HK-2 (cell line): Measurements from ENCODE around the gene TMUB1.
A peak's percentile ranks its signal among the peaks of the same experiment; 100 is the strongest.

Experiments
- DNase-seq: peaks from one replicate; pipeline ENCODE4 v3.0.0-alpha.2; 2018; ENCODE audit not compliant: unreplicated experiment

TMUB1 gene

DNA sequence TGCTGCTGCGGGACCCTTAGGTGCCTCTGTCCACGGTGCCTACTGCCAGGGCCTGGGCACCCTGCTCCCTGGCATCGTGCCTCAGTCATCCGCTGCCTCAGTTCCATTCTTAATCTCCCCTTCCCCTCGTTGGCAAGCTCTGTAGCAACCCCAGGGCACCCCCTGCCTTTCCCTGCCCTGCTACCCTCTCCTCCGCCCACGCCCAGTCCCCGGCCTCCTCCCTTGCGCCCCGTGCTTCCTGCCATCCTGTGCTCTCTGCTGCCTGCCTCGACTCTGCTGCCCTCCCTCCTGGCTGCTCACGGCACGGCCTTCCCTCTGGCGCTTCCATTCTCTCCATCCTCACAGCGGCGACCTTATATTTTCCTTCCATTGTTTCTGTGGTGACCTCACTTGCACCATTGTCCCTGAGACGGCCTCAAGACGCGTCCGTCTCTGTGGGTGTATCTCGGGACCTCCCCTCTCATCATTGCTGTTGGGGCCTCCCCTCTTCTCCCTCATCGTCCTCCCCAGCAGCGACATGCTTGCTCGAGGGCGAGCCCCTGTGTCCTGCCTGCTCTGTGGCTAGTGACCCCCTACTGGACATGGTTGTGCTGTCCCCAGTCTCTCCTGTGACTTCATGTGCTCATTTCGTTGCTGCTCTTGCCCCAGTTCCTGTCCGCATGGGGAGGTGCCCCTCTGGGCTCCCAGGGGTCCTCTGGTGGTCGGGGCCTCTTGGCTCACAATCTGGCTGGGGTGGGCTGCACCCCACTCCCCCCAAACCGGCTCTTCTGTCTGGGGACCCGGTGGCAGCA is 38.3 kb upstream of the TMUB1 start:
- DNase-seq: no peak

DNA sequence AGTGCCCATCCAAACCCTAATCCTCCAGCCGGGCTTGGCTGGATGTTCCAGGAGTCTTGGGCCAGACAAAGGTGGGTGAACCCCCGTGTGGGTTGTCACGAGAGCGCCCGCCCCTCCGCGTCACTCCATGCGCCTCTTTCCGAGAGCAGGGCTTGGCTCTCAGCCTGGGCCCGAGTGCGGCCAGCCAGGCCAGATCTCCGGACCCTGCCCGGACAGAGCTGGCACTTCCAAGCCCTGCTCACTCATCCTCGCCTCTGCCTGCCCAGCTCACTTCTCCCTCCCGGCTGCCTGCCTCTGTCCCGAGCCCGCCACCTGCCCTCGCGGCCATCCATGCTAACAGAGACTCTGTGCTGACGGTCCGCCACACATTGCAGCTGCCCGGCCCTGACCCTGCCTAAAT is 37.6 kb upstream of the TMUB1 start:
- DNase-seq: no peak

DNA sequence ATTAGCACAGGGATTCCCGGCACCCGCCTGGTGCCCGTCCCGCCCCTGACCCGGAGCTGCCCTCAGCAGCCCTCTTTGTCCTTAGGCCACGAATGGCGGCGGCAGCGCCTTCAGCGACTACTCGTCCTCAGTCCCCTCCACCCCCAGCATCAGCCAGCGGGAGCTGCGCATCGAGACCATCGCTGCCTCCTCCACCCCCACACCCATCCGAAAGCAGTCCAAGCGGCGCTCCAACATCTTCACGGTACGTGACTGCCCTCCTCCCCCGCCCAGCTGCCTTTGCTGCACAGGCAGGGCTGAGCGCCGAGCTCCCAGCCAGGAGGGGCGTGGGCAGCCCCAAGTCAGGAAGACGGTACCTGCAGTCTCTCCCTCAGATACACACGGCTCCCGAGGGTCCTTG is 36.6 kb upstream of the TMUB1 start:
- no peak for DNase-seq

DNA sequence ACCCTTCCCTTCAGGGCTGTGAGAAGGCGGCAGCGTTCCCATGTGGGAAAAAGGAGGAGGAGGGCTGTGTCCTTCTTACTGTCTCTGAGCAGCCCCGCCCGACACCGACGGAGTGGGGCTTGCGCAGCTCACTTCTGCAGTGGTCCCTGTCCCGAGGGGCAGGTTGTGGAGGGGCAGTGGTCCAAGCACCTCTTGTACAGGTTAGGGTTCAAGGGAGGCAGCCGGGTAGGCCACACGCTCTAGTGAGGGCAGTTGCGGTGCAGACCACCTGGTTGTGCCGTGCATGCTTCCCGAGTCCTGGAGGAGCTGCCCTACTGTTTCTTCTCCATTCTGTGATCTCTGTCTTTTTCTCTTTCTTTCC is 35.7 kb upstream of the TMUB1 start:
- no peak for DNase-seq

DNA sequence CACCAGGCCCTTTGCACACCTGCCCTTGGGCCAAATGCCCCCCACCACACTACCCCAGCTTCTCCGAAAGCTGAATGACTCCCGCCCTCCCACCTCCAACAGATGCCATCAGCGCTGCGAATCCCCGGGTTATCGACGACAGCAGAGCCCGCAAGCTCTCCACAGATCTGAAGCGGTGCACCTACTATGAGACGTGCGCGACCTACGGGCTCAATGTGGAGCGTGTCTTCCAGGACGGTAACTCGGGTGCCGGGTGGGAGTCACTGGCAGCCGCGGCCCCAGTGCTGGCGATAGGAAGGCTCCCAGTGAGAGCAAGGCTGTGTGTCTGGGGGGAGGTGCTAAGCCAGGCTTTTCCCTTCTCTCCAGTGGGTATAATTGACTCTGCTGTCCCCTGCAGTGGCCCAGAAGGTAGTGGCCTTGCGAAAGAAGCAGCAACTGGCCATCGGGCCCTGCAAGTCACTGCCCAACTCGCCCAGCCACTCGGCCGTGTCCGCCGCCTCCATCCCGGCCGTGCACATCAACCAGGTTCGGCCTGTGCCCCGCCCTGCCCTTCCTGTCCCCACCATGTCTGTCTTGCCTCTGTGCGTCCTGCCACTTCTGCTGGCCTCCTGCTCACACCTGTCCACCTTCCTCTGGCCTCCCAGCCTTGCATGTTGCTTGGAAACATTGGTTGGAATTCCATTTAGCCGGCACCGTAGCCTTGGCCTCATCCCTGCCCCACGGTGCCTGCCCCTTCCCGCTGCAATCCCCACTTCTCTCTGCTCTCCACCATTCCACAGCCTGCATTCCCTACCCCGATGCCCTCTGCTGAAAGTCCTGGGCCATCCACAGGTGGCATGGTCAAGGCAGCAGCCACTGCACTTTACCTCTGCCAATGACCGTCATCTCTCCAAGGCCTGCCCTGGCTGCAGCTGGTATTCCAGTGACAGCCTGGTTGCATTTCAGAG is 35.1 kb upstream of the TMUB1 start:
- no peak for DNase-seq

DNA sequence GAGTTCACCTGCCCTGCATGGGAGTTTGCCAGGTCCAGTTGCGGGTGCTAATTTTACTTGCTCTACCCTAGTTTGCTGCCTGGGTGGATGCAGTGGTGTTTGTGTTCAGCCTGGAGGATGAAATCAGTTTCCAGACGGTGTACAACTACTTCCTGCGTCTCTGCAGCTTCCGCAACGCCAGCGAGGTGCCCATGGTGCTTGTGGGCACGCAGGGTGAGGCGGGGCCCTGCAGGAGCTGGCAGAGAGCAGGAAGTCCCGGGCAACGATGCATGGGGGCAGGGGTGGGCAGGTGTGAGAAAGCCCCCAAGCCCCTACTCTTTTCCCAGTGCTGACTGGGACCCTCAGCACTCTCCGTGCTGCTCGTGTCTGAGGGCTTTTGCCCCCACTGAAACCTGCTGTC is 34.3 kb upstream of the TMUB1 start:
- DNase-seq: no peak

DNA sequence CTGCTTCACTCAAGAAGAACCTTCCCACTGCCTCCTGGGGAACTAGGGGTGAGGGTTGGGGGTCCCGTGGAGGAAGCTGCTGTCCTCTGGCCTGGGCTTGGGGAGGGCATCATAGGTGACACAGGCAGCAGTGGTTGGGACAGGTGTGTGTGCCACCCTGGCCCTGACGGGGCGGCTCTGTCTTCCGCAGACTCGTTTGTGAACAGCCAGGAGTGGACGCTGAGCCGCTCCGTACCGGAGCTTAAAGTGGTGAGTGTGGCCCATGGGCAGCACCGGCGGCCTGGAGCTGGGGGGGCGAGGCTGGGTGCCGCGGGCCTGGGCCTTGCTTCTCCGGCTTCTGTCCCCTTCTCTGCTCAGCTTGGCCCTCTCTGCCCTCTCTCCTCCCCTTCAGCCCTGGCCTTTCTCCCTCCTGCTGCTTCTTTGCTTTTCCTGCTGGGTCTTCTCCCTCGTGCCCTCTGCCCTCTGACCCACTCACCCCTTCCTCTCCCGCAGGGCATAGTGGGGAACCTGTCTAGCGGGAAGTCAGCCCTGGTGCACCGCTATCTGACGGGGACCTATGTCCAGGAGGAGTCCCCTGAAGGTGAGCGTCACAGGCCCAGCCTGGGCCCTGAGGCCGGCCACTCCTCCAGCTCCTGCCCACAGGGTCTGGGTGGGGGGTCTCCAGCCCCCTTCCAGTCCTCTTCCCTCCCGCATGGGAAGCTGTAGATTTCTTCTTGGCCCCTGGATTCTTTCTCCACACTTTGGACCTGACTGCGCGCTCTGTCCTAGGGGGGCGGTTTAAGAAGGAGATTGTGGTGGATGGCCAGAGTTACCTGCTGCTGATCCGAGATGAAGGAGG is 33.5 kb upstream of the TMUB1 start:
- no peak for DNase-seq

DNA sequence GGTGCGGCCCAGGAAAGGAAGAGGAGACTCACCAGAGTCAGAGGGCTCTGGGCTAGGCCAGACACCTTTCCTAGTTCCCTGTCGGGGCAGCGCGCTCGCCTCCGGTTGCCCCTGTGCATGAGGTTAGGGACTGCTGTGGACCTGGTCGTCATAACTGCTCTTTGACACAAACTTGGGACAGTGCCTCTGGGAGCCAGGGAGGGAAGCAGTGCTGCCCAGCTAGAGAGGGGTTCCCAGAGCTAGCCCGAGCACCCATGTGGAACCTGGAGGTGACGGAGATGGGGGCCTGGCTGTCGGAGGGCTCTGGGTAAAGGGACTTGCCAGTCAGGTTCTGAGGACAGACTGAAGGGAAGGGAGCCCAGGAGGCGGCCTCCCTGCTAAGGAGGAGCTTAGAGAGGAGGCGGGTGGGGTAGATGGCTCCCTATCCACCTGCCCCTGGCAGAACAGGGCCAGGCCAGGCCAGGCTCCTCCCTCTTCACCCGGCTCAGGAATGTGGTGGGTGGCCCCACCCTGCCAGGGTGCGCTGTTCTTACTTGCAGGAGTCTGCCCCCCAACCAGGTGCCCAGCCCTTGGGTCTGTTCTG is 32.6 kb upstream of the TMUB1 start:
- DNase-seq: no peak

DNA sequence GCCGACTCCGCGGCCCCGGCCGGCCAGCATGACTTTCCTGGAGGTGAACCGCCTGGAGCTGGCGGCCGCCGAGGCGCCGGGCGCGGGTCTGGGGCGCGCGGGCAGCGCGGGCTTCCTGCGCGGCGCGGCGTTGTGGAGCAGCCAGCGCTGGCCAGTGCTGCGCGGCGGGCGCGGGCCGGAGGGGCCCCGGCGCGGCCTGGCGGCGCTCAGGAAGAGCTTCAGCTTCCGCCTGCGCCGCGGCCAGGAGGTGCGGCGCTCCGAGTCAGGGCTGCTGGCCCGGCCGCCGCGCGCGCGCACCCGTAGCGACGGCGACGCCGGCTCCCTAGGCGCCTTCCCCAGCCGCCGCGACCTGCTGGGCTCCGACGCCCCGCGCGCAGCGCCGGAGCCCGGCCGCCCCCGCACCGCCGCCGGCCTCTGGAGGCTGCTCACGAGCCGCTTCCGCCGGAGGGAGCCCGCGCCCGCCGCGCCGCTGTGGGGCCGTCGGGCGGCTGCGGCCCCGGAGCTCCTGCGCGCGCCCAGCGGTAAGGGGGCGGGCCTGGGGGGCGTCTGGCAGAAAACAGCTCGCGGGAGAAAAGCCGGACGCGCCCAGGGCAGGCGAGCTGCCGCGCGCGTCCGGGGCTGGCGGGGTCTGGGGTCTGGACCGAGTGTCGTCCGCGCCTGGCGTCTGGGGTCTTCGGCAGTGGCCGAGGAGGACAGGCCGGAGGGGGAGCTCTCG is 32.0 kb upstream of the TMUB1 start:
- no peak for DNase-seq

DNA sequence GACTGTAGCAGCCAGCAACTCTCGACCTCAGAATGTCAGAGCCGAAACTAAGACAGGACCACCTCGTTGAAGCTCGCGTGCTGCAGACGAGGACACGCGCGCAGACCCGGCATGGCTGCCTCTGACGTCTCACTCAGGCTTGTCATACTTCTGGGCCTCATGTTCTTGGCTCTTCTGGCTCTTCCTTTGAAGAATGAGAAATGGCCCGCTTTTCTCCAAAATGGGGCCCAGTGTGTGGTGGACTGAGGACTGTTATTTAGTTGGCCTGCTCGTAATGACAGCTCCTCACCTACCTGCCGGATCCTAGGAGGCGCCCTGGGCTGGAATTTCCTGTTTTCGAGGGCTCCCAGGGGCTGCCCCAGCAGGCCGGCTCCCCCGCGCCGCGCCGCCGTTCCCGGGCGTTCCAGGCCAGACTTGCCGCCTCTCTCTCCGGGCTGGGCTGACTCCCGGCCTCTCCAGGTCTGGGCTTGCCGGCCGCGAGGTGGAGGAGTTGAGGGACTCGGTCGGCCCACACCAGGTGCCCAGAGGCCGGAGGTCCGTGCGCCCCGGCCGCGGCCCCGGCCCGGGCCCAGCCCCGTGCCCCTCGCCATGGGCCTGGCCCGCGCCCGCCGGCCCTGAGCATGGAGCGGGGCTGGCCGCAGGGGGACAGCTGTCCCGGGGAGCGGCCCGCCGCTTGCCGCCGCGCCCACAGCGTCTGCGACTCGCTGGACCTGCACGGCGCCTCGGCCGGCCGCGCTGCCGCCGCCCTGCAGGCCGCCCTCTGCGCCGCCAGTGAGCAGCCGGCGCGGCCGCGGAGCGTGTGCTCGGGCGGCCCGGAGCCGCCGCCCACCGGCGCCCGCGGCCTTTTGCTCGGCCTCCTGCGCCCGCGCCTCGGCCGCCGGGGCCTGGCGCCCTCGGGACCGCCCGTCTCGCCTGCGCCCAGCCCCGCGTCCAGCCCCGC is 31.1 kb upstream of the TMUB1 start:
- DNase-seq: no peak

DNA sequence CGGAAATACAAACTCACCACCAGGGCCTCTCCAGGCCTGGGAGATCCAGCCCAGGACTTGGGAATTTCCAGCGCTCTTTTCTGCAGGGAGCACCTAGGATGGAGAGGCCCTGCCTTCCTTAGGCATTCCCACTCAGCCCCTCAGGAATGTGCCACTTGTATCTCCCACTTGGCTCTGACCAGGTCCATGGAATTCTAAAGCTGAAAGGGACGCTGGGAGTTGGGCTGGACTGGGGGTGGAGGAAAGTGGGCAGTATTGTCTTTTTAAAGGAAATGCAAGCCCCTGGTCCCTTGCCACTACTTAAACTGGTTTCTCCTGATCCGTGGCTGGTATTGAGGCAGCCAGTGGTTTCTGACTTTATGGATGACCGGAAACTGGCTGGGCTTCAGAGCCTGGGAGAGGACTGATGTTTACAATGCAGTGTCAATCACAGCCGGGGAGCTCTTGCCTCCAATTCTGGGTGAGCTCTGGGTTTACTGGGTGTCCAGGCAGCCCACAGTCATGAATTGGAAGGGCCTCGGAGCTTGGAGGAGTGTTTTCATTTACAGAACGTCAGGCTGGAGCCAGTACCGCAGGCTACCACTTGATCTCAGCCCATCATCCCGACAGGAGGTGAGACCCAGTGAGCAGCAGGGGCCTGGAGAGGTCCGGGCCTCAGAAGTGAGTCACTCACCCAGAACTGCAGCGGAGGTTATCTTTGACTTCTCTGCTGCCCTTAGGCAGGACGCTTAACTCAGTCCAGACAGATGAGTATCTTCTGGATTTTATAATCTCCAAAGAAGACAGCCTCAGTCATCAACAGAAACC is 30.3 kb upstream of the TMUB1 start:
- DNase-seq: peak; percentile 80

DNA sequence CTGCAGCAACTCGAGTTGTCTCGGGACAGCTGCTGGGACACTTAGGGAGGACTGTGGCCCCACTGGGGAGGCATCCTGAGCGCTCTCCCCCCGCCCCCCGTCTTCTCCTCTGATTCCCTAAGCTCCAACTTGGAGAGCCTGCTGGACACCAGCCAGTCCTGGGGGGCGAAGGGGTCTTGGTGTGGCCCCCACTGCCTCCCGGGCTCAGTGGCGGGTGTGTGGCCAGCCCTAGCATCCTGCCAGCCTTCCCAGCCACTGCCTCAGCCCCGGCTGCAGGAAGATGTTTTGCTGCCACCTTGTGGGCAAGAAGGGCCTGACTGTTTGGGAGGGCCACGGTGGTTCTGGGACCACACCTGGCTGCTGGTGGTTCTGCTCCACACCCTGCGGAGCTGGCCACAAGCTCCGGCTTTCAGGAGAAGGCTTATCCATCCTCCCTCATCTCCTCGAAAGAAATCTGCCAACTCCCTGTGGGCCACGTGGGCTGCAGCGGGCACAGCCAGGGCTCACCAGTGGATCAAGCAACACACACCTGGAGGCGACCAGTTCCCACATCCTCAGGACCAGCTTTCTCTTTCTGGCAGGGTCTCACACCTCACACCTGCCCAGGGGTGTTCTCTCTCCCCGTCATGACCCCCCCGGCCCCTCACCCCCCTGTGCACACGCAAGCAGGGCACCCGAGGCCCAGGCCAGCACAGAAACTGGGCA is 27.8 kb upstream of the TMUB1 start:
- DNase-seq: peak; percentile 76

DNA sequence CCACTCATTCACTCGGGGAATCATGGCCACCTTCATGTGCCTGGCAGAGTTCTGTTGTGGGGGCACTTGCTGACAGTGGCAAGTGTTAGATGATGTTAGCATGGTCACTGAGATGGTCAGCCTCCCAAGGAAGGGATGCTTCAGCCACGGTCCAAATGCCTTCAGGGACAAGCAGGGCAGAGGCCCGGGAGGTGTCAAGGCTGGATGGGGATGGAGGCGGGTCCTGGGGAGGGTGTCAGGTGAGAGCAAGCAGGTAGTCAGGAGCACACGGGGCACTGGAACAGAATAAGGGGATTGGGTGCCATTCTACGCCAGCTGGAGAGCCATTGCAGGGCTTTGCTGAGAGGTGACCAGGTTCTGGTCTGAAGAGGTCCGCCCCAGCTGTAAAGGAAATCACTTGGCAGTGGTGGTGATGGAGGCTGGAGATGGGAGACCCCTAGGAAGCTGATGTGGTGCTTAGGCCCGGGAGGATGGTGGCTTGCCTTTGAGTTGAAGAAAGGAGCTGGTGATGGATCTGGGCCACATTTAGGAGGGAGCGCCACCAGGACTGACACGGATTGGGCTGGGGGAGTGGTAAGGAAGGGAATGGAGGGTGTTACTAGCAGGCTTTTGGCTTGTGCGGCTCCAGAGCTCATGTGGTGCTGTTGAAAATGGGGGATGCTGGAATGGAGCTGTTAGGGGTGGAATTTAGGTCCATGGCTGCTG is 27.1 kb upstream of the TMUB1 start:
- no peak for DNase-seq

DNA sequence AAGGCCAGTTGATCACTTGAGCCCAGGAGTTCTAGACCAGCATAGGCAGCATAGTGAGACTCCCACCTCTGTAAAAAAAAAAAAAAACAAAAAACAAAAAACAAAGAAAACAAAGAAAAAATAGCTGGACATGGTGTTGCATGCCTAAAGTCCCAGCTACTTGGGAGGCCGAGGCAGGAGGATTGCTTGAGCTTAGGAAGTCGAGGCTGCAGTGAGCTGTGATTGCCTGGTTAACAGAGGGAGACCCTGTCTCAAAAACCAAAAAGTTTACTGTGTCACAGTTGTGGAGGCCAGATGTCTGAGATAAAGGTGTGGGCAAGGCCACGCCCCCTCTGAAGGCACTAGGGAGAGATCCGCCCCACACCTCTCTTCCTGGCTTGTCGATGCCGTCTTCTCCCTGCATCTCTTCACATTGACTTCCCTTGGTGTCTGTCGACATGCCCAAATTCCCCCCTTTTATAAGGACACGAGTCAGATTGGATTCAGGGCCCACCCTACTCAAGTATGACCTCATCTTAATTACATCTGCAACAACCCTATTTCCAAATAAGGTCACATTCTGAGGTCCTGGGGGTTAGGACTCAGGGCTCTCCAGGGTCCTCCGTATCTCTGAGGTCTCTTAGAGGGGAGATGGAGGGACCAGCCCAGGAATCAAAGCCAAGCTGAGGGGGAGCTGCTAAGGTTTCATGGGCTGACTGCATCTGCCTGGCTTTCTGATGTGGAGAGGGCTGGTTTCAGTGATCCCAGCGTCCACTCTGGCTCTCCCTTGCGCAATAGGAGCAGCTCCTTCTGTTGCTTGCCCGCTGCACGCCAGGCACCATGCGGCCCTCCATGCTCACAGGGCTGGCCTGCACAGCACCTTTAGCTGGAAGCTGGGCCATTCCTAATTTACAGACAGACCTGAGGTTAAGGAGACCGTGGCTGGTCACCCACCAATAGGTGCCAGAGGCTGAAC is 26.1 kb upstream of the TMUB1 start:
- no peak for DNase-seq

DNA sequence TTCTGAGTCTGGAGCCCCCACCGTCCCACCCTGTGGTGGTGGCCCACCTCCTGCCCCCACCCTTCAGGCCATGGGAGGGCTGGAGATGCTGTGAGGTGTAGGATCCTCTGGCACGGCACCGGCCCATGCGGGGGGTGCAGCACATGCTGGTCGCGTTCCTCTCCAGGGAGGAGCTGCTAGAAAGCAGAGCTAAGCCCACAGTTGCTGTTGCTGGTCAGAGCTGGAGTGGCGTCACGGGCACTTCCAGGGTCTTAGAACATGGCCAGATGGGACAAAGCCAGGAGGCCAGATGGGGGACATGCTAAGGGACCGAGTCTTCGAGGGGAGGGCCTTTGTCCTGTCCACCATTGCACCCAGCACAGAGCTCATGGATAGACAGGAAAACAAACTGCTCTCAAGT is 24.6 kb upstream of the TMUB1 start:
- no peak for DNase-seq

DNA sequence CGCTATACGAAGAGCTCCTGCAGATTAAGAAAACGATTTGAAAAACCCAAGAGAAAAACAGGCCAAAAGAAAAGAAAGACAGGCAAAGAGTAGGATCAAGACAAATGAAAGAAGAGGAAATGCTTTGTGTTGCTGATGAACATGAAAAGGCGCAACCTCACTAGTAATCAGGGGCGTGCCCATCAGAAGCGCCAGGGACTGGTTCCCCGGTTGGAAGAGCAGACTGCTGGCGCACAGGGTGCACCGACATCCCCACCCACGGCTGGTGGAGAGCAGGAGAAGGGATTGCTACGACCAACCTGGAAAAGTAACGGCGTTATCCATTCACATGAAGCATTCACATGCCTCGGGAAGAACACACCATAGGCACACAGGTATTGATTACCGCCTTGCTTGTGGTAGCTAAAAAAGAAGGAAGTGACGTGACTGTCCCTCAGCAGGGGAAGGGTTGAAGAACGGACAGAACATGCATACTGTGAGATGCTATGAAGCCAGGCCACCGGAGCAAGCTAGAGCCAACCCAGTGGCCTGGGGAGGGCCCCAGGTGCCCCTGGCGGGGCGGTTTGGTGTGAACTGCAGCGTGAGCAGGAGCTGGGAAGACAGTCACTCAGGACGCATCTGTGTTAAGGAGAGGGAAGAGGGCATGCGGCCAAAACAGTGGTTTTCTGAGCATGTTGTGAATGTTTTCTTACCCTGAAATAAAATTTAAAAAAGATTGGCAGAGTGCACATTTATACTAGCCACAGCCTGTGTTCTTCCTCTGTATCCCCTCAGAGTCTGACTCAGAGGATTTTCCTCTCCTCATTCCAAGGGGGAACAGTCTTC is 21.3 kb upstream of the TMUB1 start:
- DNase-seq: no peak
